CD14-positive monocyte (primary cell): ENCODE results near the gene LBR. TPM values are rescaled to one million over a fixed set of nuclear protein-coding genes. Genes with fewer than 3 reads are reported as not detected.

Source experiments
- DNase-seq, 3 donors: peaks; one replicate each; pipeline ENCODE4 v3.0.0-alpha.2; 2011 to 2022
- H2AFZ ChIP-seq: 2 replicates; pipeline ENCODE4 v1.6.0; 2012; ENCODE audit warnings: mild to moderate bottlenecking, low read depth, low read length, inconsistent platforms; ENCODE audit not compliant: insufficient read depth, poor library complexity, severe bottlenecking
- H3K27ac ChIP-seq, 2 donors: 1 replicate in 1 of 2; 2 replicates in 1 of 2; pipeline ENCODE4 v1.5.1; 2012 to 2013; ENCODE audit warnings: low read length in 2 of 2, control low read depth in 1 of 2, inconsistent platforms in 1 of 2, low read depth in 1 of 2, mild to moderate bottlenecking in 1 of 2
- H3K27me3 ChIP-seq, 2 donors: one replicate each; pipeline versions ENCODE4 v1.6.0 to v1.6.1; 2011 to 2013; ENCODE audit warnings: low read length in 2 of 2; ENCODE audit not compliant: control insufficient read depth in 2 of 2, insufficient read depth in 2 of 2
- H3K36me3 ChIP-seq, 2 donors: replicated peaks in 1 of 2; 1 replicate in 1 of 2; 2 replicates in 1 of 2; pipeline versions ENCODE4 v1.5.1 to v1.6.1; 2012 to 2013; ENCODE audit warnings: low read length in 2 of 2, control low read depth in 1 of 2, inconsistent platforms in 1 of 2, mild to moderate bottlenecking in 1 of 2; ENCODE audit not compliant: insufficient read depth in 2 of 2, control insufficient read depth in 1 of 2
- H3K4me1 ChIP-seq, 2 donors: 1 replicate in 1 of 2; 2 replicates in 1 of 2; pipeline versions ENCODE4 v1.5.1 to v1.6.1; 2012 to 2013; ENCODE audit warnings: low read length in 2 of 2, control low read depth in 1 of 2, inconsistent platforms in 1 of 2, mild to moderate bottlenecking in 1 of 2, moderate library complexity in 1 of 2; ENCODE audit not compliant: insufficient read depth in 2 of 2, control insufficient read depth in 1 of 2
- H3K4me2 ChIP-seq: replicated peaks from 2 replicates; pipeline ENCODE3; 2012; ENCODE audit warnings: low read length, moderate library complexity, mild to moderate bottlenecking; ENCODE audit not compliant: poor library complexity, severe bottlenecking; ENCODE audit errors: extremely low read depth
- H3K4me3 ChIP-seq, 3 experiments: fragments of 200-600 bp in 1 of 3; sonication (generic) in 1 of 3; replicated peaks in 1 of 3; 1 replicate in 2 of 3; 2 replicates in 1 of 3; pipeline ENCODE4 v1.5.1; 2011 to 2013; ENCODE audit warnings: low read length in 3 of 3, mild to moderate bottlenecking in 3 of 3, control low read depth in 2 of 3, low read depth in 2 of 3, inconsistent platforms in 1 of 3, moderate library complexity in 1 of 3
- H3K79me2 ChIP-seq: 2 replicates; pipeline ENCODE4 v1.6.0; 2012; ENCODE audit warnings: mild to moderate bottlenecking, control low read depth, inconsistent platforms, low read length, moderate library complexity; ENCODE audit not compliant: insufficient read depth
- H3K9ac ChIP-seq: 2 replicates; pipeline ENCODE4 v1.6.0; 2017; ENCODE audit warnings: low read length, mild to moderate bottlenecking; ENCODE audit not compliant: insufficient read depth, poor library complexity, severe bottlenecking
- H3K9me3 ChIP-seq, 2 donors: replicated peaks in 1 of 2; 1 replicate in 1 of 2; 2 replicates in 1 of 2; pipeline versions ENCODE4 v1.5.1 to v1.6.1; 2012 to 2013; ENCODE audit warnings: low read length in 2 of 2, control low read depth in 1 of 2; ENCODE audit not compliant: control insufficient read depth in 1 of 2, insufficient read depth in 1 of 2
- H4K20me1 ChIP-seq: 2 replicates; pipeline ENCODE4 v1.6.0; 2012; ENCODE audit warnings: mild to moderate bottlenecking, low read length, control low read depth, moderate library complexity; ENCODE audit not compliant: insufficient read depth
- H3K27ac Mint-ChIP-seq, 7 donors: one replicate each; pipeline ENCODE4 v1.8.0; 2020; ENCODE audit warnings: mild to moderate bottlenecking in 7 of 7, mixed read lengths in 7 of 7, moderate library complexity in 6 of 7, inconsistent platforms in 2 of 7
- H3K27me3 Mint-ChIP-seq, 3 donors: one replicate each; pipeline ENCODE4 v1.8.0; 2021 to 2022; ENCODE audit warnings: low read depth in 3 of 3, mild to moderate bottlenecking in 3 of 3, mixed read lengths in 3 of 3, moderate library complexity in 3 of 3, inconsistent platforms in 1 of 3
- H3K36me3 Mint-ChIP-seq, 2 donors: one replicate each; pipeline ENCODE4 v1.8.0; 2020; ENCODE audit warnings: mixed read lengths in 2 of 2, inconsistent platforms in 1 of 2, mild to moderate bottlenecking in 1 of 2
- H3K4me1 Mint-ChIP-seq: one replicate; pipeline ENCODE4 v1.8.0; 2020; ENCODE audit warnings: mild to moderate bottlenecking, mixed read lengths
- H3K4me3 Mint-ChIP-seq, 2 donors: one replicate each; pipeline ENCODE4 v1.8.0; 2020; ENCODE audit warnings: mild to moderate bottlenecking in 2 of 2, mixed read lengths in 2 of 2, moderate library complexity in 1 of 2
- H3K9me3 Mint-ChIP-seq, 7 donors: one replicate each; pipeline ENCODE4 v1.8.0; 2020 to 2022; ENCODE audit warnings: mixed read lengths in 7 of 7, mild to moderate bottlenecking in 6 of 7, moderate library complexity in 6 of 7, inconsistent platforms in 2 of 7
- CTCF ChIP-seq: fragments of 200-600 bp; IDR thresholded peaks from one replicate; pipeline ENCODE4 v1.8.0; 2022; ENCODE audit warnings: antibody characterized with exemption, mild to moderate bottlenecking
- WGBS: methylation state at CpG from one replicate; pipeline ENCODE4 v1.1.5; 2013; ENCODE audit warnings: missing lambda C conversion rate; ENCODE audit not compliant: insufficient coverage; 5-methylcytosine and 5-hydroxymethylcytosine counted together
- intact Hi-C, 2 donors: fragments of 100-400 bp; cut with micrococcal nuclease; formaldehyde crosslinking; loops; one replicate each; pipeline versions ENCODE4 v1.15.0 to v1.15.1; 2023
- polyA plus RNA-seq, 3 donors: library from polyadenylated mRNA; depleted of rRNA in 1 of 3; unstranded in 2 of 3; stranded (reverse) in 1 of 3; fragments of 300-500 nt in 2 of 3; fragments of >200 nt in 1 of 3; fragmentation: Illumina TruSeq in 2 of 3; gene quantifications; 1 replicate in 2 of 3; 2 replicates in 1 of 3; pipeline ENCODE4 v1.2.3, GENCODE V29; 2012 to 2021

Gene LBR
- polyA plus RNA-seq, 3 donors = 31.8 to 125 (median 100) TPM

GRCh38 chr1:225374996-225375395, 52.8 kb downstream of the LBR start:
- Histone ChIP-seq H3K79me2 (no peaks in the 10 kb centered on the region), H3K9me3 (no peaks in the 10 kb centered on the region), H3K4me2 (no peak overlapping the region), H3K4me3 (no peak overlapping the region), H4K20me1 (no peaks in the 10 kb centered on the region), H2AFZ (no peak overlapping the region), H3K27me3 (no peaks in the 10 kb centered on the region), H3K36me3 (no peaks in the 10 kb centered on the region), H3K27ac (no peak overlapping the region), H3K9ac (no peak overlapping the region), H3K4me1 (no peaks in the 10 kb centered on the region)
- no peaks in the 10 kb centered on the region for H3K36me3 Mint-ChIP-seq
- H3K27me3 Mint-ChIP-seq = peaks cover 1 to 3% (median 1%) of the 10 kb centered on the region in 3 donors
- no peak overlapping the region for H3K4me3 Mint-ChIP-seq
- intact Hi-C loops = no loop called here
- H3K4me1 Mint-ChIP-seq = no peaks in the 10 kb centered on the region
- no CpG with 5 or more reads among the region's 4 CpGs for WGBS
- DNase-seq = no peak
- TF ChIP-seq CTCF = no peak
- H3K27ac Mint-ChIP-seq = no peak overlapping the region
- H3K9me3 Mint-ChIP-seq = peaks cover 0 to 3% (median 0%) of the 10 kb centered on the region in 7 donors

GRCh38 chr1:225373155-225373554, 54.7 kb downstream of the LBR start:
- Histone ChIP-seq H3K27ac (no peak overlapping the region), H3K9ac (no peak overlapping the region), H2AFZ (no peak overlapping the region), H3K27me3 (no peaks in the 10 kb centered on the region), H4K20me1 (no peaks in the 10 kb centered on the region), H3K9me3 (no peaks in the 10 kb centered on the region), H3K4me2 (no peak overlapping the region), H3K4me1 (no peaks in the 10 kb centered on the region), H3K36me3 (no peaks in the 10 kb centered on the region), H3K79me2 (no peaks in the 10 kb centered on the region), H3K4me3 (no peak overlapping the region)
- Mint-ChIP-seq H3K36me3 (no peaks in the 10 kb centered on the region), H3K9me3 (peaks cover 0 to 2% (median 0%) of the 10 kb centered on the region in 7 donors), H3K27ac (no peak overlapping the region), H3K4me3 (no peak overlapping the region), H3K27me3 (peaks cover 1 to 3% (median 1%) of the 10 kb centered on the region in 3 donors), H3K4me1 (no peaks in the 10 kb centered on the region)
- intact Hi-C loops = no loop called here
- TF ChIP-seq CTCF = no peak
- WGBS = 93% methylated on average over 20 of the region's 21 CpGs
- DNase-seq = no peak
